Gastrocnemius medialis (tissue), 4 donors: ENCODE measurements around the gene ABI3. TPM values are rescaled to one million over a fixed set of nuclear protein-coding genes. Genes with fewer than 3 reads are reported as not detected.

Experiments used
- ATAC-seq, 2 donors: fragments of 150-250 bp; one replicate each; pipeline ENCODE4 v1.9.1; 2016
- DNase-seq, 2 donors: peaks; one replicate each; pipeline ENCODE4 v3.0.0-alpha.2; 2019
- H3K27ac ChIP-seq, 4 donors: fragments of 200-600 bp; sonication (generic); 1 replicate in 1 of 4; 2 replicates in 3 of 4; pipeline ENCODE4 v1.5.1; 2016 to 2018; ENCODE audit warnings: mild to moderate bottlenecking in 2 of 4, moderate library complexity in 1 of 4
- H3K27me3 ChIP-seq, 3 donors: fragments of 200-600 bp; sonication (generic) in 2 of 3; 1 replicate in 1 of 3; 2 replicates in 2 of 3; pipeline versions ENCODE4 v1.5.1 to v1.6.0; 2016 to 2019; ENCODE audit warnings: mild to moderate bottlenecking in 1 of 3, moderate library complexity in 1 of 3
- H3K36me3 ChIP-seq, 2 donors: fragments of 200-600 bp; sonication (generic) in 1 of 2; one replicate each; pipeline ENCODE4 v1.5.1; 2017 to 2018
- H3K4me1 ChIP-seq, 2 donors: fragments of 200-600 bp; sonication (generic) in 1 of 2; one replicate each; pipeline ENCODE4 v1.5.1; 2016 to 2017; ENCODE audit warnings: mild to moderate bottlenecking in 2 of 2
- H3K4me3 ChIP-seq, 4 donors: fragments of 200-600 bp; sonication (generic) in 3 of 4; 1 replicate in 1 of 4; 2 replicates in 3 of 4; pipeline ENCODE4 v1.5.1; 2016 to 2019; ENCODE audit warnings: mild to moderate bottlenecking in 2 of 4
- H3K9me3 ChIP-seq, 3 donors: fragments of 200-600 bp; sonication (generic) in 2 of 3; 1 replicate in 1 of 3; 2 replicates in 2 of 3; pipeline ENCODE4 v1.5.1; 2016 to 2019
- CTCF ChIP-seq, 5 experiments: fragments of 450-650 bp in 3 of 5; fragments of 200-600 bp in 2 of 5; sonication (generic) in 2 of 5; IDR thresholded peaks in 4 of 5; conservative IDR thresholded peaks in 1 of 5; 1 replicate in 4 of 5; 2 replicates in 1 of 5; pipeline ENCODE4 v1.5.1; 2016 to 2019; ENCODE audit warnings: antibody characterized with exemption in 5 of 5, mild to moderate bottlenecking in 3 of 5, moderate library complexity in 3 of 5
- POLR2A ChIP-seq, 2 donors: fragments of 450-650 bp; IDR thresholded peaks; one replicate each; pipeline ENCODE4 v1.6.1; 2017; ENCODE audit warnings: antibody characterized with exemption in 2 of 2, mild to moderate bottlenecking in 2 of 2, moderate library complexity in 2 of 2
- in situ Hi-C, 4 donors: fragments of 200-750 bp; cut with MboI; loops; one replicate each; pipeline versions ENCODE4 v1.15.0 to v1.8.0; 2017; ENCODE audit warnings: low sequenced_read_pairs in 4 of 4
- intact Hi-C: fragments of 100-400 bp; cut with DNase I; formaldehyde crosslinking; loops from one replicate; pipeline ENCODE4 v1.15.1; 2023; ENCODE audit warnings: low total_unique reads
- total RNA-seq, 4 donors: library from RNA; depleted of rRNA; stranded (reverse); fragments of >200 nt; gene quantifications; one replicate each; pipeline versions ENCODE4 v1.1.0 to v1.2.3, GENCODE V29; 2016

Gene ABI3
- total RNA-seq, 4 donors from 2014 or later: 1.2 to 2.6 (median 2.4) TPM

GRCh38 chr17:49224997-49225337 lies 14.5 kb downstream of the ABI3 start:
- DNase-seq (no peak), ATAC-seq (no peak)
- no peaks in the 10 kb centered on the region for H3K9me3 ChIP-seq
- peaks cover 3 to 20% of the 10 kb centered on the region in 2 donors for H3K4me1 ChIP-seq
- no peaks in the 10 kb centered on the region for H3K36me3 ChIP-seq
- in situ Hi-C loops (loop anchor here in 1 of 4 donors (5.0 kb wide), 1 partner anchor 43 kb away; no protein-coding TSS in a partner anchor), intact Hi-C loops (no loop called here)
- H3K4me3 ChIP-seq: no peak overlapping the region
- no peak overlapping the region for H3K27ac ChIP-seq
- peaks cover 14 to 24% (median 24%) of the 10 kb centered on the region in 3 donors for H3K27me3 ChIP-seq
- TF ChIP-seq POLR2A (IDR thresholded peaks at IDR 0.05) (no peak), CTCF (IDR thresholded peaks at IDR 0.05 in 4 of 5, conservative IDR thresholded peaks at IDR 0.05 in 1 of 5) (no peak)

- no peaks in the 10 kb centered on the region for H3K9me3 ChIP-seq
- H3K36me3 ChIP-seq: no peaks in the 10 kb centered on the region
- in situ Hi-C loops (loop anchor here in 1 of 4 donors (5.0 kb wide), 1 partner anchor 43 kb away; no protein-coding TSS in a partner anchor), intact Hi-C loops (no loop called here)
- no peak overlapping the region for H3K4me3 ChIP-seq
- H3K27ac ChIP-seq: no peak overlapping the region
- no peak for TF ChIP-seq CTCF (IDR thresholded peaks at IDR 0.05 in 4 of 5, conservative IDR thresholded peaks at IDR 0.05 in 1 of 5)
- TF ChIP-seq POLR2A (IDR thresholded peaks at IDR 0.05): no peak
- ATAC-seq (no peak), DNase-seq (no peak)
- peaks cover 3 to 24% of the 10 kb centered on the region in 2 donors for H3K4me1 ChIP-seq
- H3K27me3 ChIP-seq: peaks cover 14 to 19% (median 19%) of the 10 kb centered on the region in 3 donors
These were observed 15.2 kb downstream of the ABI3 start for GRCh38 chr17:49225554-49226236.

- H3K4me3 ChIP-seq: no peak overlapping the region
- H3K9me3 ChIP-seq: no peaks in the 10 kb centered on the region
- H3K4me1 ChIP-seq: peaks cover 3 to 24% of the 10 kb centered on the region in 2 donors
- TF ChIP-seq POLR2A (IDR thresholded peaks at IDR 0.05): no peak
- no peak for TF ChIP-seq CTCF (IDR thresholded peaks at IDR 0.05 in 4 of 5, conservative IDR thresholded peaks at IDR 0.05 in 1 of 5)
- peaks cover 14 to 19% (median 19%) of the 10 kb centered on the region in 3 donors for H3K27me3 ChIP-seq
- ATAC-seq (no peak), DNase-seq (no peak)
- no peak overlapping the region for H3K27ac ChIP-seq
- no peaks in the 10 kb centered on the region for H3K36me3 ChIP-seq
- in situ Hi-C loops: loop anchor here in 1 of 4 donors (5.0 kb wide), 1 partner anchor 45 kb away; no protein-coding TSS in a partner anchor
- intact Hi-C loops: loop anchor here (1.0 kb wide), 1 partner anchor 47 kb away; no protein-coding TSS in a partner anchor
These were observed 16.4 kb downstream of the ABI3 start for GRCh38 chr17:49226771-49227435.

GRCh38 chr17:49227436-49228261 lies 17.1 kb downstream of the ABI3 start:
- no peak for TF ChIP-seq POLR2A (IDR thresholded peaks at IDR 0.05)
- TF ChIP-seq CTCF (IDR thresholded peaks at IDR 0.05 in 4 of 5, conservative IDR thresholded peaks at IDR 0.05 in 1 of 5): peak; percentile 65 to 87 (median 84)
- H3K4me3 ChIP-seq: no peak overlapping the region
- H3K27ac ChIP-seq: no peak overlapping the region
- in situ Hi-C loops: loop anchor here in 1 of 4 donors (5.0 kb wide), 1 partner anchor 45 kb away; no protein-coding TSS in a partner anchor
- H3K4me1 ChIP-seq: peaks cover 3 to 24% of the 10 kb centered on the region in 2 donors
- H3K9me3 ChIP-seq: no peaks in the 10 kb centered on the region
- intact Hi-C loops: loop anchor here (1.0 kb wide), 1 partner anchor 47 kb away; no protein-coding TSS in a partner anchor
- peaks cover 14 to 19% (median 19%) of the 10 kb centered on the region in 3 donors for H3K27me3 ChIP-seq
- ATAC-seq (peak; percentile 68 to 69), DNase-seq (peak; percentile 36 to 64)
- H3K36me3 ChIP-seq: no peaks in the 10 kb centered on the region
